Fibroblast of lung (primary cell): Measurements from ENCODE around the gene TMEM131L. TPM values are rescaled to one million over a fixed set of nuclear protein-coding genes. Genes with fewer than 3 reads are reported as not detected.

Experiments used
- DNase-seq, 2 donors: peaks; one replicate each; pipeline versions ENCODE4 v3.0.0 to v3.0.0-alpha.2; 2010; ENCODE audit warnings: low read depth in 2 of 2
- H2AFZ ChIP-seq: 2 replicates; pipeline ENCODE4 v1.5.1; 2012; ENCODE audit warnings: low read length, control low read depth, inconsistent platforms
- H3K27ac ChIP-seq: 2 replicates; pipeline ENCODE4 v1.5.1; 2011; ENCODE audit warnings: low read length, control low read depth; ENCODE audit not compliant: insufficient read depth
- H3K27me3 ChIP-seq: 2 replicates; pipeline ENCODE4 v1.5.1; 2011; ENCODE audit warnings: mild to moderate bottlenecking, low read length; ENCODE audit not compliant: control insufficient read depth, insufficient read depth
- H3K36me3 ChIP-seq: 2 replicates; pipeline ENCODE4 v1.5.1; 2011; ENCODE audit warnings: low read length; ENCODE audit not compliant: control insufficient read depth, insufficient read depth
- H3K4me1 ChIP-seq: 2 replicates; pipeline ENCODE4 v1.5.1; 2011; ENCODE audit warnings: low read length; ENCODE audit not compliant: control insufficient read depth, insufficient read depth; ENCODE audit errors: extremely low read depth
- H3K4me2 ChIP-seq: 2 replicates; pipeline ENCODE4 v1.5.1; 2011; ENCODE audit warnings: low read length, control low read depth; ENCODE audit not compliant: insufficient read depth; ENCODE audit errors: extremely low read depth
- H3K4me3 ChIP-seq, 4 experiments: fragments of 200-600 bp in 1 of 4; sonication (generic) in 1 of 4; replicated peaks in 1 of 4; 2 replicates each; pipeline ENCODE4 v1.5.1; 2011 to 2016; ENCODE audit warnings: low read length in 4 of 4, low read depth in 3 of 4, mild to moderate bottlenecking in 3 of 4, control low read depth in 2 of 4, inconsistent platforms in 1 of 4, mixed read lengths in 1 of 4; ENCODE audit not compliant: insufficient read depth in 1 of 4; ENCODE audit errors: control extremely low read depth in 1 of 4
- H3K79me2 ChIP-seq: 2 replicates; pipeline ENCODE4 v1.5.1; 2012; ENCODE audit warnings: mild to moderate bottlenecking, low read length, inconsistent platforms; ENCODE audit not compliant: control insufficient read depth, insufficient read depth
- H3K9ac ChIP-seq: 2 replicates; pipeline ENCODE4 v1.5.1; 2011; ENCODE audit warnings: mild to moderate bottlenecking, low read length, control low read depth; ENCODE audit not compliant: insufficient read depth
- H3K9me3 ChIP-seq: 2 replicates; pipeline ENCODE4 v1.5.1; 2012; ENCODE audit warnings: low read depth, low read length; ENCODE audit not compliant: control insufficient read depth, insufficient read depth
- H4K20me1 ChIP-seq: 2 replicates; pipeline ENCODE4 v1.5.1; 2011; ENCODE audit warnings: low read length; ENCODE audit not compliant: control insufficient read depth, insufficient read depth; ENCODE audit errors: extremely low read depth
- EZH2 ChIP-seq: IDR thresholded peaks from 2 replicates; pipeline ENCODE4 v1.5.1; 2012; ENCODE audit warnings: low read length, control low read depth, mild to moderate bottlenecking; ENCODE audit errors: missing control alignments
- polyA plus RNA-seq, 2 donors: library from polyadenylated mRNA; depleted of rRNA in 1 of 2; stranded (reverse) in 1 of 2; unstranded in 1 of 2; fragments of >200 nt; gene quantifications; 2 replicates each; pipeline ENCODE4 v1.2.1, GENCODE V29; 2011 to 2012; ENCODE audit warnings: missing spikeins in 1 of 2
- total RNA-seq: library from RNA; depleted of rRNA; stranded (reverse); fragments of >200 nt; gene quantifications from 2 replicates; pipeline ENCODE4 v1.2.1, GENCODE V29; 2014
- TF ChIP-seq, protein P1 (sequence below), 2 donors: IDR thresholded peaks in 1 of 2; conservative IDR thresholded peaks in 1 of 2; 1 replicate in 1 of 2; 2 replicates in 1 of 2; pipeline ENCODE4 v1.5.1; 2011 to 2012; ENCODE audit warnings: low read length in 2 of 2, control low read depth in 1 of 2, inconsistent platforms in 1 of 2, low read depth in 1 of 2, mild to moderate bottlenecking in 1 of 2

The TMEM131L gene
- total and polyA plus RNA-seq, 2 donors (not counting 1 experiment from before 2014, with no cell fraction given), result 7.7 to 15.0 TPM

DNA sequence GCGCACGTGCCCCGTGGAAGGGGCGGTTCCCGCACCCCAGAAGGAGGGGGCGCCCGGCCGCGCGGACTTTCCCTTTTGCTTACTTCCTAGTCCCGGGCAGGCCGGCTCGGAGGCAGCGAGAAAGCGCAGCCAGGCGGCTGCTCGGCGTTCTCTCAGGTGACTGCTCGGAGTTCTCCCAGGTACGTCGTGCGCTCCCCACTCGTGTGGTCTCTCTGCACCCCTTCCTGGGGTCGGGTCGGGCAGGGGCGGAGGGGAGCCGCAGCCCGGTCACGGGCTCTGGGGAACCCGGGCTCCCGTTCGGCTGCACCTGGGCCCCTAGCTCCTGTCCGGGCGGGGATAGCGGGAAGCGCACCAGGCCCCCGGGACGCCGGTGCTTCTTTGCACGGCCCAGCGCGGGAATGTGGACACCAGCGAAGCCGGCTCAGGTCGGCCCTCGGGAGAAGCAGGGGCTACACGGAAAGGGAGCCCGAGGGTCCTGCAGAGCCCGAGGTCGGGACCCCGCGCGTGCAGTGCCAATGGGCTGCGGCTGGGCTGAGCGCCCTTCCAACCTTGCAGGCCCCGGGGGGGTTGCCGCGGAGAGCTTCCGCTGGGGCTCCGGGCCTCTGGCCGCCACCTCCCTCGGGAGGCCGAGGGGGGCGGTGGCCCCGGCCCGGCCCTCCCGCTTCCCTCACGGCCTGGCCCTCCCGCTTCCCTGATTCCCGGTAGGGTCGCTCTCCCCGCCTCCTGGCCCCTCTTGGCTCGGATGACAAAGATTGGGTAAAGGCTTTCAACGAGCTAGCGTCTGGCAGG lies 218.2 kb downstream of the TMEM131L start, which contains the start of gene TLR2:
Gene TLR2 (plus strand): TSS at position 99 of the 789 bp plus-strand sequence. CDS start 18,628 bp downstream, outside the sequence.
- H3K27ac ChIP-seq, result no peak within 1 kb of the TSS
- DNase-seq, result peak in 1 of 2 donors; percentile 7
- no peaks in the 10 kb centered on the region for H3K4me1 ChIP-seq
- peak within 1 kb of the TSS; percentile 94 for H3K4me2 ChIP-seq
- H4K20me1 ChIP-seq, result no peaks in the 10 kb centered on the region
- H3K9me3 ChIP-seq, result no peaks in the 10 kb centered on the region
- no peaks in the 10 kb centered on the region for H3K36me3 ChIP-seq
- H3K79me2 ChIP-seq, result no peaks in the 10 kb centered on the region
- peak within 1 kb of the TSS; percentile 40 for H2AFZ ChIP-seq
- H3K9ac ChIP-seq, result no peak within 1 kb of the TSS
- H3K4me3 ChIP-seq, result peak within 1 kb of the TSS; percentile 32 to 59 (median 46)
- TF ChIP-seq EZH2, result peak; percentile 8
- TF ChIP-seq, protein P1, sequence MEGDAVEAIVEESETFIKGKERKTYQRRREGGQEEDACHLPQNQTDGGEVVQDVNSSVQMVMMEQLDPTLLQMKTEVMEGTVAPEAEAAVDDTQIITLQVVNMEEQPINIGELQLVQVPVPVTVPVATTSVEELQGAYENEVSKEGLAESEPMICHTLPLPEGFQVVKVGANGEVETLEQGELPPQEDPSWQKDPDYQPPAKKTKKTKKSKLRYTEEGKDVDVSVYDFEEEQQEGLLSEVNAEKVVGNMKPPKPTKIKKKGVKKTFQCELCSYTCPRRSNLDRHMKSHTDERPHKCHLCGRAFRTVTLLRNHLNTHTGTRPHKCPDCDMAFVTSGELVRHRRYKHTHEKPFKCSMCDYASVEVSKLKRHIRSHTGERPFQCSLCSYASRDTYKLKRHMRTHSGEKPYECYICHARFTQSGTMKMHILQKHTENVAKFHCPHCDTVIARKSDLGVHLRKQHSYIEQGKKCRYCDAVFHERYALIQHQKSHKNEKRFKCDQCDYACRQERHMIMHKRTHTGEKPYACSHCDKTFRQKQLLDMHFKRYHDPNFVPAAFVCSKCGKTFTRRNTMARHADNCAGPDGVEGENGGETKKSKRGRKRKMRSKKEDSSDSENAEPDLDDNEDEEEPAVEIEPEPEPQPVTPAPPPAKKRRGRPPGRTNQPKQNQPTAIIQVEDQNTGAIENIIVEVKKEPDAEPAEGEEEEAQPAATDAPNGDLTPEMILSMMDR (conservative IDR thresholded peaks at IDR 0.05 in 1 of 2, IDR thresholded peaks at IDR 0.05 in 1 of 2; ENCODE audit: low read depth in 1 of 2, low read length in 2 of 2), result no peak
- H3K27me3 ChIP-seq, result peaks cover 24% of the 10 kb centered on the region

DNA sequence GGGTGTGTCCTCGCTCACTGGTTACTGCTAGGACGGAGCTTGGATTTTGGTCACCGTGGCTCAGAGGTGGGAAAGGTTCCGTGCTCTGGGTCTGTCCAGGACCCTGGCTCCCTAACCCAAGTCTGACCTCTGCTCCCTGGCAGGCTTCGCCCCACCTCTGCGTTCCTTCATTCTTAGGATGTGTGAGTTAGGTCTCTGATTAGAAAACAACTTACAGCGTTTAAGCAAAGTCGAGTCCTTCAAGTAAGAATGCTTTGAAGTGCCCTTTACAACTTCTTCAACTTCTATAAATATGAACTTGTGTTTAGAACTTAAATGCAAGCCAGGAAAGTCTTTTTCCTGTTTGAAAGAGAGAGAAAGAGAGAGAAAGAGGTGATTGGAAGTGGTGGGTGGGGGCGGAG lies 218.8 kb downstream of the TMEM131L start:
- DNase-seq, result no peak
- H3K9me3 ChIP-seq, result no peaks in the 10 kb centered on the region
- H2AFZ ChIP-seq, result peak overlapping the region; percentile 40
- H3K4me2 ChIP-seq, result peak overlapping the region; percentile 94
- TF ChIP-seq, protein P1 (conservative IDR thresholded peaks at IDR 0.05 in 1 of 2, IDR thresholded peaks at IDR 0.05 in 1 of 2; ENCODE audit: low read depth in 1 of 2, low read length in 2 of 2), result no peak
- peak; percentile 79 for TF ChIP-seq EZH2
- H3K4me3 ChIP-seq, result peak overlapping the region in 3 of 4 experiments; percentile 32 to 59 (median 55)
- peaks cover 24% of the 10 kb centered on the region for H3K27me3 ChIP-seq
- H4K20me1 ChIP-seq, result no peaks in the 10 kb centered on the region
- no peaks in the 10 kb centered on the region for H3K4me1 ChIP-seq
- no peak overlapping the region for H3K9ac ChIP-seq
- no peaks in the 10 kb centered on the region for H3K36me3 ChIP-seq
- no peak overlapping the region for H3K27ac ChIP-seq
- H3K79me2 ChIP-seq, result no peaks in the 10 kb centered on the region

Other genes with a start within 250 kb of the TMEM131L start
- 1.0 and 5.8 TPM in 2 replicates for gene MND1, start 121.7 kb upstream of the TMEM131L start, total RNA-seq
- gene MND1, start 121.7 kb upstream of the TMEM131L start, polyA plus RNA-seq, result 2.2 and 7.8 TPM in 2 replicates
- under 0.01 and 0.77 TPM in 2 replicates for gene TLR2, start 217.9 kb downstream of the TMEM131L start, total RNA-seq
- 0.17 and 0.29 TPM in 2 replicates for gene TLR2, start 217.9 kb downstream of the TMEM131L start, polyA plus RNA-seq